Panc1 (cell line): ENCODE results near the gene NR1I2. TPM values are rescaled to one million over a fixed set of nuclear protein-coding genes. Genes with fewer than 3 reads are reported as not detected.

Experiments used
- ATAC-seq: fragments of 200-7000 bp; cut with Tn5 transposase; 2 replicates; pipeline ENCODE4 v1.9.1; 2020; ENCODE audit warnings: mild to moderate bottlenecking, moderate library complexity
- Bru-seq: library from RNA; stranded (reverse); fragments of 400-500 nt; gene quantifications from one replicate; lab custom pipeline; 2021; lab: Mats Ljungman, UMichigan
- BruChase-seq, 2 experiments: library from RNA; stranded (reverse); fragments of 400-500 nt; gene quantifications; one replicate each; lab custom pipeline; 2021; lab: Mats Ljungman, UMichigan
- BruUV-seq: library from RNA; stranded (reverse); fragments of 400-500 nt; replicated peaks from 2 replicates; lab custom pipeline; 2021; lab: Mats Ljungman, UMichigan
- CTCF ChIA-PET: fragments of 300-600 bp; sonication (Branson Sonifier 250); formaldehyde crosslinking; loops from one replicate; lab custom pipeline; 2022; ENCODE audit warnings: antibody characterized with exemption; lab: Charles Lee
- POLR2A ChIA-PET: fragments of 300-600 bp; sonication (Branson Sonifier 250); formaldehyde crosslinking; loops from one replicate; lab custom pipeline; 2022; ENCODE audit warnings: antibody characterized with exemption; lab: Charles Lee
- DNase-seq: peaks from one replicate; pipeline ENCODE4 v3.0.0-alpha.2; 2010; ENCODE audit warnings: low read depth, low spot score
- H3K27ac ChIP-seq: 2 replicates; pipeline ENCODE4 v1.5.1; 2011; ENCODE audit warnings: mild to moderate bottlenecking, low read length, inconsistent platforms
- H3K27me3 ChIP-seq: fragments of 200-500 bp; sonication (Bioruptor generic); 2 replicates; pipeline ENCODE4 v1.6.0; 2014; ENCODE audit warnings: low read length, inconsistent platforms; ENCODE audit not compliant: control insufficient read depth, insufficient read depth
- H3K36me3 ChIP-seq: fragments of 200-500 bp; sonication (Bioruptor generic); 2 replicates; pipeline ENCODE4 v1.5.1; 2014; ENCODE audit warnings: inconsistent platforms, mild to moderate bottlenecking, low read length, moderate library complexity; ENCODE audit not compliant: control insufficient read depth, insufficient read depth
- H3K4me1 ChIP-seq: 2 replicates; pipeline ENCODE4 v1.5.1; 2011; ENCODE audit warnings: inconsistent platforms, mild to moderate bottlenecking, low read length, moderate library complexity; ENCODE audit not compliant: control insufficient read depth, insufficient read depth
- H3K4me3 ChIP-seq, 2 experiments: 2 replicates each; pipeline ENCODE4 v1.5.1; 2011 to 2012; ENCODE audit warnings: low read depth in 2 of 2, low read length in 2 of 2, mild to moderate bottlenecking in 2 of 2, inconsistent platforms in 1 of 2, moderate library complexity in 1 of 2
- H3K9me3 ChIP-seq: fragments of 200-500 bp; sonication (Bioruptor generic); 2 replicates; pipeline ENCODE4 v1.5.1; 2014; ENCODE audit warnings: low read depth, mild to moderate bottlenecking, inconsistent platforms, low read length, moderate library complexity; ENCODE audit not compliant: control insufficient read depth, insufficient read depth
- CTCF ChIP-seq: fragments of 450-650 bp; IDR thresholded peaks from 2 replicates; pipeline ENCODE4 v1.5.1; 2017; ENCODE audit warnings: mild to moderate bottlenecking
- POLR2AphosphoS5 ChIP-seq: IDR thresholded peaks from 2 replicates; pipeline ENCODE4 v1.6.1; 2012; ENCODE audit warnings: mild to moderate bottlenecking, low read depth, low read length, moderate library complexity
- REST ChIP-seq, 2 experiments: IDR thresholded peaks; 2 replicates each; pipeline ENCODE4 v1.6.1; 2011 to 2012; ENCODE audit warnings: low read depth in 2 of 2, control low read depth in 1 of 2, low read length in 1 of 2, mild to moderate bottlenecking in 1 of 2, moderate library complexity in 1 of 2; ENCODE audit not compliant: insufficient read depth in 1 of 2
- SIN3A ChIP-seq: IDR thresholded peaks from 2 replicates; pipeline ENCODE4 v1.6.1; 2012; ENCODE audit warnings: low read depth, mild to moderate bottlenecking, low read length, moderate library complexity, borderline replicate concordance; ENCODE audit not compliant: insufficient read depth
- TCF7L2 ChIP-seq: IDR thresholded peaks from 2 replicates; pipeline ENCODE4 v1.6.1; 2011; ENCODE audit warnings: mild to moderate bottlenecking, low read depth, low read length, inconsistent platforms
- in situ Hi-C: cut with HindIII; loops from 2 replicates; pipeline ENCODE4 v1.10.0; 2016; ENCODE audit warnings: low sequenced_read_pairs, low pct_unique_long_range_greater_than_20kb
- intact Hi-C: fragments of 100-400 bp; cut with micrococcal nuclease; formaldehyde crosslinking; loops from one replicate; pipeline ENCODE4 v1.10.0; 2022; ENCODE audit not compliant: unreplicated experiment
- long read RNA-seq: library from polyadenylated mRNA; unstranded; transcript quantifications from one replicate; pipeline ENCODE4 v2.0.0, GENCODE V29; 2021; ENCODE audit not compliant: unreplicated experiment
- polyA plus RNA-seq: library from polyadenylated mRNA; unstranded; fragments of >200 nt; gene quantifications from one replicate; pipeline ENCODE4 v1.2.1, GENCODE V29; 2012; ENCODE audit warnings: missing spikeins; ENCODE audit not compliant: insufficient read length
- total RNA-seq: library from RNA; stranded (reverse); gene quantifications from one replicate; pipeline ENCODE4 v1.2.1, GENCODE V29; 2021; ENCODE audit not compliant: unreplicated experiment

The NR1I2 gene
- total RNA-seq: not detected
- polyA plus RNA-seq: not detected
- Bru-seq, nascent RNA: not detected
- percentile 1 among the genes with signal in this experiment for BruChase-seq, experiment 1, labeled RNA remaining after a 2-hour chase
- not detected for BruChase-seq, experiment 2, labeled RNA remaining after a 6-hour chase
- long read RNA-seq: 0 reads

GRCh38 chr3:119781330-119782198 lies at the start of gene NR1I2:
NR1I2 (plus strand) TSS chr3:119782101.
- H3K36me3 ChIP-seq: no peaks in the 10 kb centered on the region
- H3K9me3 ChIP-seq: no peaks in the 10 kb centered on the region
- no peak within 1 kb of the TSS for H3K4me3 ChIP-seq
- in situ Hi-C loops (no loop called here), intact Hi-C loops (no loop called here)
- CTCF ChIA-PET: no interaction called here
- POLR2A ChIA-PET: no interaction called here
- ATAC-seq: no peak
- DNase-seq: no peak
- TF ChIP-seq SIN3A (no peak), REST (IDR thresholded peaks at IDR 0.05; ENCODE audit: insufficient read depth in 1 of 2, low read depth in 2 of 2, low read length in 1 of 2) (no peak), POLR2AphosphoS5 (no peak), CTCF (no peak), TCF7L2 (no peak)
- no peaks in the 10 kb centered on the region for H3K4me1 ChIP-seq
- BruUV-seq: no TSS peak
- no peak within 1 kb of the TSS for H3K27ac ChIP-seq
- no peaks in the 10 kb centered on the region for H3K27me3 ChIP-seq

GRCh38 chr3:119733812-119734211 lies 48.1 kb upstream of the NR1I2 start:
- ATAC-seq: no peak
- CTCF ChIA-PET: no interaction called here
- H3K4me1 ChIP-seq: no peaks in the 10 kb centered on the region
- in situ Hi-C loops: no loop called here
- no peak overlapping the region for H3K4me3 ChIP-seq
- no TSS peak for BruUV-seq
- H3K36me3 ChIP-seq: no peaks in the 10 kb centered on the region
- intact Hi-C loops: no loop called here
- POLR2A ChIA-PET: no interaction called here
- H3K9me3 ChIP-seq: no peaks in the 10 kb centered on the region
- TF ChIP-seq POLR2AphosphoS5 (no peak), SIN3A (no peak), CTCF (no peak), REST (IDR thresholded peaks at IDR 0.05; ENCODE audit: insufficient read depth in 1 of 2, low read depth in 2 of 2, low read length in 1 of 2) (no peak), TCF7L2 (no peak)
- no peak overlapping the region for H3K27ac ChIP-seq
- no peak for DNase-seq
- no peaks in the 10 kb centered on the region; the same call in 1 of the 2 replicates for H3K27me3 ChIP-seq
